Cardiac fibroblast (primary cell): ENCODE measurements around the gene LIPC.

Experiments
- DNase-seq, 2 donors: peaks; one replicate each; pipeline versions ENCODE4 v3.0.0 to v3.0.0-alpha.2; 2010; ENCODE audit warnings: low read depth in 2 of 2
- H3K4me3 ChIP-seq, 2 donors: replicated peaks in 1 of 2; 1 replicate in 1 of 2; 2 replicates in 1 of 2; pipeline ENCODE4 v1.5.1; 2011; ENCODE audit warnings: low read depth in 2 of 2, low read length in 2 of 2, mild to moderate bottlenecking in 2 of 2, moderate library complexity in 1 of 2
- CTCF ChIP-seq: IDR thresholded peaks from one replicate; pipeline ENCODE4 v1.5.1; 2011; ENCODE audit warnings: low read depth, mild to moderate bottlenecking, low read length, inconsistent platforms

Gene LIPC

GRCh38 chr15:58504674-58505234 is 73.0 kb downstream of the LIPC start:
- no peak for DNase-seq
- no peak for TF ChIP-seq CTCF
- no peak overlapping the region for H3K4me3 ChIP-seq

DNA sequence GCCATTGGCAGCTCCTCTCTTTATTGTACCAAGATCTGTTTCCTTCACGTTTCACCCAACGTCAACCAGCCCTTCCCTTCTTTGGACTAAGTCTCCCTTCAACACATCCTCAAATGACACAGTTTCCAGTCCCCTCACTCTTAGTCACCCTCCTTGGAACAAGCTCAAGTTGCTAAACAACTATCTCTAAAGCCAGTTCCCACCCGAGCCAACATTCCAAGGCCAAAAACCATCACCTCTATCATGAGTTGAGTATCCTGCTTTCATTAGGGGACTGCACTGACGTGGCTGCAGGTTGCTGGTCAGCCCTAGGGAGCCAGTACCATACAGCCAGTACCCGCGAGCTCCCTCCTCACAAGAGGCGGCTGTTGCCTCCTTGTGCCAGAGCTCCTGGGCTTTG is 73.8 kb downstream of the LIPC start:
- peak; percentile 53 to 54 for DNase-seq
- no peak for TF ChIP-seq CTCF
- no peak overlapping the region for H3K4me3 ChIP-seq

GRCh38 chr15:58506064-58506490 is 74.3 kb downstream of the LIPC start:
- H3K4me3 ChIP-seq = no peak overlapping the region
- no peak for DNase-seq
- no peak for TF ChIP-seq CTCF

- TF ChIP-seq CTCF = no peak
- H3K4me3 ChIP-seq = no peak overlapping the region
- DNase-seq = no peak
Observed at GRCh38 chr15:58506783-58507668, 75.2 kb downstream of the LIPC start.

DNA sequence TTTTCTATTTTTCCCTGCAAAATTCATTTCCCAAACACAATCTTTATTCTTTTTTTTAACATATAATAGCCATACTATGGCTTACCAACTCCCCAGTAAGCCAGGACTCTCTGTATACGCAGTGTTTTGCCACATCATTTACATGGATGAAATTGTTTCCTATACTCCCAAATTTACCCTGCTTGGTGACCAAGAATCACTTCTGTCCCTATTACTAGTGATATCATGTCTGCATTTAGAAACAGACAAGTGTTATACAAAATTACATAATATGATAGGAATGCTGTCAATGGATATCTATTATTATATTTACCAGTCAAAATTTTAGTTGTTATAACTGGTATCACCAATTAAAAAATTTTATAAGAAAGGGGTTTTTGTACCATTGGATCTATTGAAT is 77.8 kb downstream of the LIPC start:
- TF ChIP-seq CTCF = no peak
- no peak for DNase-seq
- no peak overlapping the region for H3K4me3 ChIP-seq

GRCh38 chr15:58510715-58511598 is 79.2 kb downstream of the LIPC start:
- H3K4me3 ChIP-seq = no peak overlapping the region
- TF ChIP-seq CTCF = no peak
- DNase-seq = peak; percentile 46 to 84
